GM18909 (cell line): ENCODE results near the gene ULK4.
A peak's percentile ranks its signal among the peaks of the same experiment; 100 is the strongest.
"Not testable (repeated sequence)": the region's sequence is repeated elsewhere in the genome, so short reads cannot be mapped to it uniquely, and the experiment has no call there.

Experiments
- ATAC-seq: cut with Tn5 transposase; IDR thresholded peaks from one replicate; pipeline ENCODE4 v1.9.1; 2021; ENCODE audit warnings: mild to moderate bottlenecking; ENCODE audit not compliant: unreplicated experiment, poor library complexity

The ULK4 gene

DNA sequence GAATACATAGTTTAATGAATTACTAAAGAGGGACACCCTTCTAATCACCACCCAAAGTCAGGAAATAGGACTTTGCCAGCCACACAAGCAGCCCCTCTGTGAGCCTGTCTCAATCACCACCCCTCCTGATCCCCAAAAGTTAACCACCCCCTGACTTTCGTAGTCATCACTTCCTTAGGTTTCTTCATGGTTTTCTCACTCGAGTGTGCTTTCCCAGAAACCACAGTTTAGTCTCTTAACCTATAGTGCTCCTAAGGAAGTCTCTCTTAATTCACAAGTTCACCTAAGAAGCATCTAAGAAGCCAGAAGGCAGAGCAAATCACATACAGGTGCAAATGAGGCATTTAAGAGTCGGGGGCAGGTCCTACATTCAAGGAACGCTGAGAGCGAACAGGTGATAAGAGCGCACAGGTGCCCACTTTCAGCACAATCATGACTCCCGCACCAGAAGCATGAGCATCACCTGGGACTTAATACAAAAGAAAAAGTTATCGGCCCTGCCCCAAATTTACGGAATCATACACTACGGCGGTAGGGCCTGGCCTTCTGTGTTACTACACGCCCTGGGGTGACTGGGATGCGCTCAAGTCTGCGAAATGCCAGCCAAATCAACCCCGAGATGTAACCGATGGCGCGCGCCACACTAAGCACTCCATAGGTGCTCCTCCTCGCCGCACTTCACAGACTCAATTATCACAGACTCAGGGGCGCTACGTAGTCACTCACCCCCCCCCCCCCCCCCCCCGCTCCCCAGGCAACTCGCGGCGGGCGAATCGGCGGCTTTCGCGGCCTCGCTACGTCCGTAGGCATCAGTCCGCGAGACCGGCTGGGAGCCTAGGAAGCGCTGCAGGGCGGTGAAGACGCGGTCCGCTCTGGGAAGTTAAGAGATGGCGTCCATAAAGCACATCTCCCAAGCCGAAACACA lies 815 bp downstream of the ULK4 start:
- peak; percentile 15 for ATAC-seq

DNA sequence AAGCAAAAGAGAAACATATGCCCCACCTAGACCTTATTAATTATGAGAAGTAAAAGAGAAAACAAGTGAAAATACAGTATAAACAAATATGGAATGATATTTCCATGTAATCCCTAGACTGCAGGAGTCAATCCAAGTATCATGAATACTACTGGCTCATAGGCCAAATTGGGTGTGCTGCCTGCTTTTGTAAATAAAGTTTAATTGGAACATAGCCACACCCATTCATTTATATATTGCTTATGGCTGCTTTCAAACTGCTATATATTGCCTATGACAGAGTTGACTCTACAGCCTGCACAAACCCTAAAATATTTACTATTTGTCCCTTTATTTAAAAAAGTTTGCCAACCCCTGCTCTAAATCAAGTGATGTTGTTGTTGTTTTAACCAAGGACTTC lies 5.3 kb downstream of the ULK4 start:
- no peak for ATAC-seq

DNA sequence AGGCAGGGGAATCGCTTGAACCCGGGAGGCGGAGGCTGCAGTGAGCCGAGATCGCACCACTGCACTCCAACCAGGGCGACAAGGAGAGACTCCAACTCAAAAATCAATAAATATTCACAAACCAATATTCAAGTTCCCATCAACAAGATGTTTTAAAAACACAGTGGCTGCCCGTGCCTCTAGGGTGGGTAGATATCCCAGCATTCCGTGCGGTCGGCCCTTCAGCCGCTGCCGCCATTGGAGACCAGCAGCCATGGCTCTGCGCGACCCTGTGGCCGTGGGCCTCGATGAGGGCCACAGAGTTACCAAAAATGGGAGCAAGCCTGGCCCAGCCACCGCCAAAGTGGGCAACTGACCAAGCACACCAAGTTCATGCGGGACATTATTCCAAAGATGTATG lies 6.7 kb downstream of the ULK4 start:
- ATAC-seq: no peak

DNA sequence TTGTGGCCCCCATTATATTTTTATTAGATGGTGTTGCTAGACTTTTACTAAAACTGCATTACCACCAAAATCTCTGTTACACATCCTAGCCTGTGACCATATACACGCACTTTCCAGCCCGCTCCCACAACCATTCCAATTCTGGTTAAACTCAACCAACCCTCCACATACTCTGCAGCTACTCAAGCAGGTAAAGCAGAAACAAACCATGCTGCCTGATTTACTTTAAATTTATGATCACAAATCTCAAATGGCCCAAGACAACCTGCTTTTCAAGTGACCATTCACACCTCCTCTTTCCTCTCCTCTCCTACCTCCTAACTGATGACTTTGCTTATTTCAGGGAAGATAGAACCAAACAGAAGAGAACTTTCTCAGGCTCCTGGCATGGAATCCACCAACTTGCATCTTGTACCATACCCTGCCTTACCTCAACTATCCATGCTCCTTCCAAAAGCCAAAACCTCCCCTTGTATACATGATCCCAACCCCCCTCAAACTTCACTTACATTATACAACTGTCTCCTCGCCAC lies 18.5 kb downstream of the ULK4 start:
- no peak for ATAC-seq

DNA sequence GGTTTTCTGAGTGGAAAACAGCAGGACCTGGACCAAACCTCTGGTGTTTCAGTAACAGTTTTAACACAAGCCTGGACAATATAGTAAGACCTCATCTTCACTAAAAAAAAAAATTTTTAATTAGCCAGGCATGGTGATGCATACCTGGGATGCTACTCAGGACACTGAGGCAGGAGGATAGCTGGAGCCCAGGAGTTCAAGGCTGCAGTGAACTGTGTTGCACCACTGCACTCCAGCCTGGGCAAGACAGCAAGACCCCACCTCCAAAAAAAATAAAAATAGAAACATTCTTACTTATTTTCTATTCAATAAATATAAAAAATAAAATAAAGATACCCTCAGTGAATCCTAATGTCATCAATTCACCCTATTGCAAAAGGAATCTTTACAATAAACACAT lies 21.5 kb downstream of the ULK4 start:
- no peak for ATAC-seq

DNA sequence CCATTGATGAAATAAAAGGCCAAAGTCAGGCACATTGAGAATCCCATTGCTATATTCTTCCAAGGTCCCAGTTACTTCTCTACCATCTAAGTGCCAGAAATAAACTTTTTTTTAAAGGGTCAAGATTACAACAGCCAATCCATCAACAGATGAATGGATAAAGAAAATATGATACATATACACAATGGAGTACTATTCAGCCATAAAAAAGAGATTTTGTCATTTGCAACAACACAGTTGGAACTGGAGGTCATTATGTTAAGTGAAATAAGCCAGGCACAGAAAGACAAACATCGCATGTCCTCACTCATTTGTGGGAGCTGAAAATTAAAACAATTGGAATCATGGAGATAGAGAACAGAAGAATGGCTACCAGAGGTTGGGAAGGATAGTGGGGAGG lies 25.5 kb downstream of the ULK4 start:
- no peak for ATAC-seq

DNA sequence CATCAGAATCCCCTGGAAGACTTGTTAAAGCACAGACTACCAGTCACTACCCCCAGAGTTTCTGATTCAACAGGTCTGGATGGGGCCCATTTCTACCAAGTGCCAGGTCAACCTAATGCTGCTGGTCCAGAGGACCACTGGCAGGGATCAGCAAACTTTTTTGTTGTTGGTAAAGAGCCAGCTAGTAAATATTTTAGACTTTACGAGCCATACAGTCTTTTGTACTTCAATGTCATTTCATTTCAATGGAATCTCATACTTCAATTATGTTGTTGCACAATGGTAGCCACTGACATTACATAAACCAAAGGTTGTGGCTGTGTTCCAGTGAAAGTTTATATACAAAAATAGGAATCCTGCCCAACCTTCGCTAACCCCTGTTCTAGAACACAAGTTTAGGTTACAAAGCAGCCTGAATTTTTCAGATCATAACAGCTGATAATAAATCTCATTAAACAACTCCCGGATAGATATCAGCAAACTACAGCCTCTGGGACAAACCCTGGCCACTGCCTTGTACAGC lies 28.7 kb downstream of the ULK4 start:
- no peak for ATAC-seq

DNA sequence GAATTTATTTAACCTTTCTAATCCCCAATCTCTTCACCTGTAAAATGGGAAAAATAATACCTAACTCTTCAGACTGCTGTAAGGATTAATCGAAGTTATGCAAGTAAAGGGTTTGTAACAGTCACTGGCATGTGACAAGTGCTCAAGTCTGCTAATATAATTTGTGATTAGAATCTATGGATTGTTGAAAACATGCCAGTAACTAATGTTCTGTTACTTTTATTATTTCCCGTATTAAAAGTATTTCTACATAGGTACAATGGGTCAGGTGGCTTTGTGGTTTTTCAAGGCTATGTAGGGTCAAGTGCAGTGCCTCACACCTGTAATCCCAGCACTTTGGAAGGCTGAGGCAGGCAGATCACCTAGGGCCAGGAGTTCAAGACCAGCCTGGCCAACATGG lies 29.4 kb downstream of the ULK4 start:
- ATAC-seq: no peak

DNA sequence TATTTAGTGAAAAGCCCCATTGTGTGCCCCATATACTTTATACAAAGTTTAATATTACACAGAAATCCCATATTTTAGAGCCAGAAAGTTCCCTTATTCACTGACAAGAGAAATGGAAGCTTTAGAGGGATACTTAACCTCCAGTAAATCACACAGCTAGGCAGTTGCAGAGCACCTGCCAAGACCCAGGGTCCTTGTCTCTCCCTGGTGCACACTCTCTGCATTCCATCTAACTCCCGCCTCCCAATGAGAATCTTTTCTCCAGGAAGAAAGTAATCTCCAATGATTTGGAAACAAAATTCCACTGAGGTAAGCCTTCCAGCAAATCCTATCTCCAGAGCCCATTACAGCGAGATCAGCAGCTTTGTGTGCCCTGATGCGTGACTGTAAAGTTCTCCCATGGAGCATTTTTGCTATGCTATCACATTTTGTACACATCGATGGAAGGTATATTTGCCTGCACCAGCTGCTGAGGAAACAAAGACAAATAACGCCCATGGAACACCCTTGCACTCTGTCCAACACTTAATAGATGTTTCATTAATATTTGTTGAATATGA lies 41.4 kb downstream of the ULK4 start:
- no peak for ATAC-seq

DNA sequence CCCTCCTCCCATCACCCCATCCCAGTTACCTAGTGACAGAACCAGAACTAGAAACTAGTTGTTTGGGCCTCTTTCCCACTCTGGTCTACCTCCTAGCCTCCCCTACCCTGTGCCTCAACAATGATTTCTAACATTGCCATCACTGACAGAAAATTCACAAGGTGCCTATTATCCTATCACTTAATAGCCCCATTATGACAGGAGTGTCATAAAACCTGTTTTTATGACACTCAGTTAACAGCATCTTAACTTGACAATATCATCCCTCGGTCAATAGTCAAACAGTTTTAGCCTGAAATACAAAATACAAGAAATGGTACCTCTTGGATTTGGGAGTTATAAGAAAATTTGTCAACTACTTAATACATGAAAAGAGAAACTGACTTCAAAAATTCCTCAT lies 46.5 kb downstream of the ULK4 start:
- no peak for ATAC-seq

DNA sequence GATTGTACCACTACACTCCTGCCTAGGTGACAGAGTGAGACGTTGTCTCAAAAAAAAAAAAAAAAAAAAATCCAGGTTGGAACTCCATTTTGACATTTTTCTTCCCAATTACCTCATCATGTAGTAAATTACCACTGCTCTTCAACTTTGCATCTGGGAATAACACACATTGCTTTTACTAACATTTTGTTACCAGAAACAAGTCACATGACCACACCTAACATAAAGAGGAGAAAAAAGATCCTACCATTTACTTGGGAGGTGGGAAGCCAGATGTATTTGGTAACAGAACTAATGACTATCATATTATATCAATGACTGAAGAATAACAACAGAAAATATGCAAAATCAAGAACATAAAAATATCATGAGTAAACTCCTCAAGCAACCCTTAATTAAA lies 49.6 kb downstream of the ULK4 start:
- no peak for ATAC-seq

DNA sequence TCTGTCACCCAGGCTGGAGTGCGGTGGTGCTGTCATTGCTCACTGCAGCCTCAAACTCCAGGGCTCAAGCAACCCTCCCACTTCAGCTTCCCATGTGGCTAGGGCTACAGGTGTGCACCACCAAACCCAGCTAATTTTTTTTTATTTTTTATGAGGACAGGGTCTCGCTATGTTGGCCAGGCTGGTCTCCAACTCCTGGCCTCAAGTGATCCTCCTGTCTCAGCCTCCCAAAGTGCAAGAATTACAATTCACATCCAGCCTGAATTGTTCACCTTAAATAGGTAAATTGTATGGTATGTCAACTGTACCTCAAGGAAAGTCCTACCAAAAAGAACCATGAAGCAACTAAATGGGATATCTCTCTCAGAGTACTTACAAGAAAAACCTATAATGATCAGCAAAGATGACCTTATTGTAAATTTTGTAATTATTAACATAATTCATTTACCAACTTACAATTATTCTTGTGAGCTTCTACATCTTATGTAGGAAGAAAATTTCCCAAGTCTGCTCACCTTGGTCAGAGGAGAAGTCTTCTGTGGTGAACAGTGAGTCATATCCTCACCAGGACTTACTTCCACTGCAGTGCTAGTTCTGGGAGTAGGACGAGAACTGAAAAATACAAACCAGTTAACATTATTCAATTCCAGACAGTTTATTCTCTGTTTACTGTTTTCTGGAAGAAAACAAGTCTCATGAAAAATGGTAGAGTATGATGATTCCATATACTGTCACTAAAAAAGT lies 54.4 kb downstream of the ULK4 start:
- no peak for ATAC-seq

DNA sequence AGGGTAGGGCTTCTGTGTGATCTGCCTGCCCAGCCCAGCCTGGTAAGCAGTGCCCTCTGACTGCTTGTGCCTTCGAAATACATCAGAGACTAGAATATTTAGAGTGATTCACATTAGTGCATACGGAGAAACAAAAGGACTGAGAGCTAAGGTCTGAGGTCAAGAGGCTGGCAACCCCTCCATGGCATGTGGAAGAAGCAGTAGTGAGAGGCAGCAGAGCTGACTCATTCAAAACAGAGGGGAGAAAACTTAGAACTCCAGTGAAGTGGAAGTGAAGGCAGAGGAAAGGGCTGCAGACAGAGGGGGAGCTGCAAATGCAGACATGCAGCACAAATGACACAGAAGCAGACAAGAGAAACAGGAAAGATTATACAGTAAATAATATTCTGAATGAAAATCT lies 61.6 kb downstream of the ULK4 start:
- ATAC-seq: no peak

DNA sequence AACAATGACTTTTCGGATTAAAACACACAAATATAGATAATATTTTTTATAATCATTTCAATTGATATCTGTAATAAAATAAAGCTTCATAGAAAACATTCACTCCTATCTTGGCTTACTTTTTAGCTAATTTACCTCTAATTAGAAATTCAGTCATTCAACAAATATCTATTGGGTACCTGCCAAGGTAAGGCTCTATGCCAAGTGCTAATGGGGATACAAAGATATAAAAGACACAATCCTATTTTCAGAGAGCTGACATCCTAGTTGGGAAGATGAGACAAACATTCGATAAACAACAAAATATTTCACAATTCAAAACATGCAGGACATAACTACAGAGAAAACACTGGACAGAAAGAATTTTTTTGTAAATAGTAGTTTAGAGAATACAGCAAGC lies 63.3 kb downstream of the ULK4 start:
- ATAC-seq: no peak

DNA sequence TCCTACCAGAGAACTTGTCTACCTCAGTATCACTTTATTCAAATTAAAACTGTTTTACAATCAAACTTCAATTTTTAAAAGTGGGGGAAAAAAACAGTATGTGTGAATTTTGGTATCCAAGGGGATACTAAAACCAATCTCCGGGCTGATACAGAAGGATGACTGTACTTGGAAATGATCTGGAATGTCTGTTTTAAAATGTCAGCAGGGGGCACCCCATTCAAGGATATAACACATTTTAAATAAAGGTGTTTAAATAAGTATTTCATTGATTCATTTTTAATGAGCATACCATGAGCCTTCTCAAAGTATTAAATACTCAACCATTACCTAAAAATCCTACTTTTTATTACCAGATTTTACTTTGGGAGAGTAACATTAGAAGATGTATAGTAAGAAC lies 67.9 kb downstream of the ULK4 start:
- ATAC-seq: no peak

DNA sequence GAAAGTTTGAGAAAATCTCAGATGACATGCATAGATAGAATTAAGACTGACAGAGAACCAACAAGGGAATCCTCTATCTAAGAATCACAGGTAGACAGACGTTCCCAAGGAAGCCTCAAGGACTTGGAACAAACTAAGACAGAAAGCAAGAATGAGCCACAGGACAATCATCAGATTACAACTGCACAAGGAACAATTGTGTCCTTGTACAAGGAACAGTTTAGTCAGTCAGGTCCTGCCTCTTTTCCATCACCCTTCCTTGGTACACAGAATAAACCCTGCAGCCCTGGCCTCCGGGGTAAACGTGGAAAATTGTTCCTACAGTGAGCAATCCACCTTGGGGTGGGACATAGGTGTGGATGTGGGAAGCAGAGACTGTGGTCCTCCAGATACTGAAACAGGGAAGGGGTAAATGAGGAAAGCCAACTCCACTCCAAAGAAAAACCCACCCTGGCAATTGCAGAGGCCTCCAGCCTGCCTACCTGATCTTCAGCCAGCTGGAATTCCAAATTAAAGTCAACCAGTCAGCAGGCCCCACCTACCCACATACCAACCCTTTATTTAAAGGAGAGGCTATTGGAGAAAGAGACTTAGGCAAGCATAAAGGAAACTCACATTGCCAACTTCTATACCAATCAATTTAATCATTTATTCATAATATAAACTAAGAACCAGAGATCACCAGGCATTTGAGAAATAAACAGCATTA lies 73.4 kb downstream of the ULK4 start:
- no peak for ATAC-seq

DNA sequence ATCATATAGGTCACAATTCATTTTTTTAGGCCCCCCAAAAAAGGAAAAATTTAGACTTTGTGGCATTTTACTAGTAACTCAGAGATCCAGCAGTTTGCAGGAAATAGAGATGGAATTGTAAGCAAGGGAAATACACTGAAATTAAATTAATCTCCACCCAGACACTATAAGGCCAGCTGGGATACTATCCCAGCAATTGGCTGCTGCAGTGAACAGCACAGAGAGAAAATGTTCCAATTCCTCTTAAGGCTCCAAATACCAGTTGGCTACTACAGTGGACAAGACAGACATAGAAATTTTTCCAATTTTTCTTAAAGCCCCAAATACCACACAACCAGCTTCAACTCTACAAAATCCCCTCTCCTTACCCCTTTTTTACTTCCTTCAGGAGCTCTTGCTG lies 78.9 kb downstream of the ULK4 start:
- no peak for ATAC-seq

DNA sequence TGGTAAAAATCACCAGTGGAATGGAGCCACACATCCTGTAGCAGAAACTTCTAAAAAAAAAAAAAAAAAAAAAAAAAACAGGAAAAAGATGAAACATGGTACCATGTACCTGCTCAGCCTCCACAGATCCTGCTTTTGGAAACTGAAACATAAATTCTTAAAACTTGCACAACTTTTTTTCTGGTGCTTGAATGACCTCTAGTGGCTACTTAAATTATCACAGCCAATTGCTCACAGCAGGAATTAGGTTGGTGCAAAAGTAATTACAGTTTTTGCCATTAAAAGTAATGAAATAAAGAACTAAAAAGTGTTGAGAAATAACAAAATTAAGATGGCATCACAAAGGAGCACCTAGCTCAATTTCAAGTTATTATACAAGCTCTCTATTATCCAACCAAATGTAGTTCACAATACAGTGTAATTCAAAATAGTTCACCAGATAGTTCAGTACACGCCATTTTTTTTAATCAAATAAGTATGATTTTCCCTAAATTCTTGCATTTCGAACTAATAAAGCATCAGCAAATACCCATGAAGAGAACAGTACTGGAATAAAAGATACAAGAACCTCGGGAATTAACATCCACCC lies 80.6 kb downstream of the ULK4 start:
- ATAC-seq: no peak

DNA sequence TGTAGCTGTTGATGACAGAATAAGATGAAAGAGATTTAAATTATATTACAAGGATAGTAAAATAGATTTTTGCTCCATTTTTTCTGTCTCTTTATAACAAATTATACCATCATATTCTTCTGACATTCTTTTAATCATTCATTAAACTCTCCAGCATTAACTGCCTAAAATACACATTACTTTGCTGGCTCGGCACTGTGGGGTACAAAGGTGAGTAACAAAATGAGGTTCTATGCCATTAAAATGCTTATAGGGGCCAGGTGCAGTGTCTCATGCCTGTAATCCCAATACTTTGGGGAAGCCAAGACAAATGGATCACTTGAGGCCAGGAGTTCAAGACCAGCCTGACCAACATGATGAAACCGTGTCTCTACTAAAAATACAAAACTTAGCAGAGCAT lies 81.5 kb downstream of the ULK4 start:
- ATAC-seq: no peak

DNA sequence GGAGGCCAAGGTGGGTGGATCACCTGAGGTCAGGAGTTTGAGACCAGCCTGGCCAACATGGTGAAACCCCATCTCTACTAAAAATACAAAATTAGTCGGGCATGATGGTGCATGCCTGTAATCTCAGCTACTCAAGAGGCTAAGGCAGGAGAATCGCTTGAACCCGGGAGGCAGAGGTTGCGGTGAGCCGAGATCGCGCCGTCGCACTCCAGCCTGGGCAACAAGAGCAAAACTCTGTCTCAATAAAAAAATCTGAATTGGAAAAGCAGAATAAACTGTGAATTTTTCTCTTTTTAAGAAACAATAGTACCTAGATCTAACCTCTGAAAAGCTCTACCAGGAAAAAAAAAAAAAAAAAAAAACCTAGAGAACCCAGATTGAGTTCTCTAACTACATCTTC lies 84.2 kb downstream of the ULK4 start:
- ATAC-seq: not testable (repeated sequence)
